Subcutaneous adipose tissue (tissue), 4 donors: Measurements from ENCODE around the gene TNPO2. TPM values are rescaled to one million over a fixed set of nuclear protein-coding genes. Genes with fewer than 3 reads are reported as not detected.

ENCODE experiments used
- CTCF ChIP-seq: fragments of 450-650 bp; IDR thresholded peaks from one replicate; pipeline ENCODE4 v1.5.1; 2016; ENCODE audit warnings: low read depth, mild to moderate bottlenecking, control low read depth, antibody characterized with exemption, moderate library complexity
- small RNA-seq: library from RNA; depleted of rRNA; stranded (forward); fragments of <200 nt; gene quantifications from one replicate; pipeline ENCODE3, GENCODE V24; 2016
- total RNA-seq, 4 donors: library from RNA; depleted of rRNA; stranded (reverse); fragments of >200 nt; gene quantifications; one replicate each; pipeline ENCODE4 v1.1.0, GENCODE V29; 2016

The TNPO2 gene
- total RNA-seq, 4 donors from 2014 or later, result 42.6 to 66.3 (median 61.3) TPM

- no peak for TF ChIP-seq CTCF
Measured at GRCh38 chr19:12657966-12658365, 65.8 kb downstream of the TNPO2 start.

- TF ChIP-seq CTCF, result no peak
Measured at GRCh38 chr19:12656899-12657571, 66.7 kb downstream of the TNPO2 start.

GRCh38 chr19:12655546-12655945, 68.2 kb downstream of the TNPO2 start:
- TF ChIP-seq CTCF, result no peak

GRCh38 chr19:12652219-12652618, 71.5 kb downstream of the TNPO2 start:
- no peak for TF ChIP-seq CTCF

GRCh38 chr19:12649941-12650340, 73.8 kb downstream of the TNPO2 start:
- no peak for TF ChIP-seq CTCF

Small RNA genes lying within 50 kb of the gene (small RNA-seq; reads per million reads assigned to genes)
- gene SNORD41, result 1,359 reads per million, percentile 99 among the genes with 10 or more reads in this experiment

Other genes starting within 250 kb of the TNPO2 start
- 1 to 10 TPM; 1.5 to 3.1 (median 2.8) TPM for gene ZNF709, start 239.1 kb downstream of the TNPO2 start, total RNA-seq
- gene ZNF564, start 172.4 kb downstream of the TNPO2 start, total RNA-seq, result 10 to 100 TPM; 10.7 to 15.0 (median 14.3) TPM
- 1 to 10 TPM; 5.7 to 9.2 (median 7.8) TPM for gene ZNF490, start 113.1 kb downstream of the TNPO2 start, total RNA-seq
- gene ZNF791, start 113.0 kb downstream of the TNPO2 start, total RNA-seq, result 10 to 100 TPM; 21.2 to 26.0 (median 24.9) TPM
- gene MAN2B1, start 57.2 kb downstream of the TNPO2 start, total RNA-seq, result 100 to 1,000 TPM in 2 of 4 donors, 10 to 100 TPM in 2; 61.0 to 186 (median 88.5) TPM
- gene WDR83, start 57.1 kb downstream of the TNPO2 start, total RNA-seq, result 10 to 100 TPM in 1 of 4 donors, 1 to 10 TPM in 3; 5.7 to 11.6 (median 8.6) TPM
- 10 to 100 TPM; 49.9 to 85.7 (median 75.7) TPM for gene DHPS, start 42.1 kb downstream of the TNPO2 start, total RNA-seq
- not detected for gene GNG14, start 35.9 kb downstream of the TNPO2 start, total RNA-seq
- 1 to 10 TPM; 2.6 to 3.7 (median 2.7) TPM for gene FBXW9, start 27.3 kb downstream of the TNPO2 start, total RNA-seq
- gene TRIR, start 10.8 kb upstream of the TNPO2 start, total RNA-seq, result 100 to 1,000 TPM; 163 to 417 (median 304) TPM
- 10 to 100 TPM; 35.1 to 53.5 (median 43.4) TPM for gene GET3, start 13.6 kb upstream of the TNPO2 start, total RNA-seq
- gene BEST2, start 27.9 kb upstream of the TNPO2 start, total RNA-seq, result not detected
- 100 to 1,000 TPM in 1 of 4 donors, 10 to 100 TPM in 3; 17.1 to 290 (median 36.9) TPM for gene HOOK2, start 51.6 kb upstream of the TNPO2 start, total RNA-seq
- 100 to 1,000 TPM in 3 of 4 donors, 10 to 100 TPM in 1; 77.6 to 304 (median 155) TPM for gene JUNB, start 67.6 kb upstream of the TNPO2 start, total RNA-seq
- 100 to 1,000 TPM; 124 to 217 (median 135) TPM for gene PRDX2, start 77.9 kb upstream of the TNPO2 start, total RNA-seq
- gene THSD8, start 78.1 kb upstream of the TNPO2 start, total RNA-seq, result 1 to 10 TPM in 1 of 4 donors, not detected in 3; 1.3 TPM
- gene RNASEH2A, start 82.7 kb upstream of the TNPO2 start, total RNA-seq, result 1 to 10 TPM; 3.6 to 7.5 (median 5.1) TPM
- not detected for gene RTBDN, start 110.6 kb upstream of the TNPO2 start, total RNA-seq
- under 1 TPM in 1 of 4 donors, not detected in 3; 0.17 TPM for gene MAST1, start 114.6 kb upstream of the TNPO2 start, total RNA-seq
- gene DNASE2, start 157.5 kb upstream of the TNPO2 start, total RNA-seq, result 10 to 100 TPM; 24.9 to 74.8 (median 48.2) TPM
- not detected for gene KLF1, start 163.3 kb upstream of the TNPO2 start, total RNA-seq
- gene GCDH, start 167.2 kb upstream of the TNPO2 start, total RNA-seq, result 10 to 100 TPM; 34.9 to 98.5 (median 46.0) TPM
- gene SYCE2, start 195.4 kb upstream of the TNPO2 start, total RNA-seq, result not detected
- 10 to 100 TPM; 20.1 to 28.6 (median 22.9) TPM for gene FARSA, start 209.8 kb upstream of the TNPO2 start, total RNA-seq
- gene CALR, start 214.7 kb upstream of the TNPO2 start, total RNA-seq, result 100 to 1,000 TPM; 222 to 414 (median 307) TPM
- gene RAD23A, start 221.9 kb upstream of the TNPO2 start, total RNA-seq, result 100 to 1,000 TPM in 1 of 4 donors, 10 to 100 TPM in 3; 52.2 to 123 (median 84.5) TPM
- 10 to 100 TPM; 25.3 to 48.8 (median 31.7) TPM for gene GADD45GIP1, start 233.3 kb upstream of the TNPO2 start, total RNA-seq
- not detected for gene DAND5, start 245.6 kb upstream of the TNPO2 start, total RNA-seq